Epithelial cell of esophagus (primary cell): ENCODE measurements around the gene TNFRSF14.

Experiments used
- DNase-seq: peaks from one replicate; pipeline ENCODE4 v3.0.0; 2010; ENCODE audit warnings: low read depth
- H3K4me3 ChIP-seq: 2 replicates; pipeline ENCODE4 v1.5.1; 2011; ENCODE audit warnings: mild to moderate bottlenecking, low read length, control low read depth
- TF ChIP-seq, protein P1 (sequence below): IDR thresholded peaks from 2 replicates; pipeline ENCODE4 v1.5.1; 2011; ENCODE audit warnings: low read depth, mild to moderate bottlenecking, low read length, control low read depth, inconsistent platforms; ENCODE audit not compliant: insufficient read depth; ENCODE audit errors: missing control alignments

Gene TNFRSF14

DNA sequence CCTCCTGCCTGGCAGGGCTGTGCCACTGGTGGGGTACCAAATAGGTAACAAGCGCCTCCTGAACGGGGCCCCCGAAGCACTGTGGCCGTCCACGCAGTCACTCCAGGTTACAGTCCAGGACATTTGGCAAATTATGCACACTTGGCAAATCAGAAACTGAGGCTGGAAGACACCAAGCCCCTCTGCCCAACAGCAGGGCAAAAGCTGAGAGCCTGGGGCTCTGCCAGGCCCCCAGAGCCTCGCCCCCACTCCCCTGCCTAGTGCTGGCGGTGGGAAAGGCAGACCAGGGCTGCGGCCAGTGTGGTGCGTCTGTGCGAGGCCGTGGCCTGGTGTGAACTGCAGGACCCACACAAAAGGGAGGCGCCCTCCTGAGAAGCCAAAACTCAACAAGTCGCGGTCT is 39.2 kb upstream of the TNFRSF14 start:
- no peak for DNase-seq
- H3K4me3 ChIP-seq = no peak overlapping the region
- TF ChIP-seq, protein P1, sequence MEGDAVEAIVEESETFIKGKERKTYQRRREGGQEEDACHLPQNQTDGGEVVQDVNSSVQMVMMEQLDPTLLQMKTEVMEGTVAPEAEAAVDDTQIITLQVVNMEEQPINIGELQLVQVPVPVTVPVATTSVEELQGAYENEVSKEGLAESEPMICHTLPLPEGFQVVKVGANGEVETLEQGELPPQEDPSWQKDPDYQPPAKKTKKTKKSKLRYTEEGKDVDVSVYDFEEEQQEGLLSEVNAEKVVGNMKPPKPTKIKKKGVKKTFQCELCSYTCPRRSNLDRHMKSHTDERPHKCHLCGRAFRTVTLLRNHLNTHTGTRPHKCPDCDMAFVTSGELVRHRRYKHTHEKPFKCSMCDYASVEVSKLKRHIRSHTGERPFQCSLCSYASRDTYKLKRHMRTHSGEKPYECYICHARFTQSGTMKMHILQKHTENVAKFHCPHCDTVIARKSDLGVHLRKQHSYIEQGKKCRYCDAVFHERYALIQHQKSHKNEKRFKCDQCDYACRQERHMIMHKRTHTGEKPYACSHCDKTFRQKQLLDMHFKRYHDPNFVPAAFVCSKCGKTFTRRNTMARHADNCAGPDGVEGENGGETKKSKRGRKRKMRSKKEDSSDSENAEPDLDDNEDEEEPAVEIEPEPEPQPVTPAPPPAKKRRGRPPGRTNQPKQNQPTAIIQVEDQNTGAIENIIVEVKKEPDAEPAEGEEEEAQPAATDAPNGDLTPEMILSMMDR = no peak

DNA sequence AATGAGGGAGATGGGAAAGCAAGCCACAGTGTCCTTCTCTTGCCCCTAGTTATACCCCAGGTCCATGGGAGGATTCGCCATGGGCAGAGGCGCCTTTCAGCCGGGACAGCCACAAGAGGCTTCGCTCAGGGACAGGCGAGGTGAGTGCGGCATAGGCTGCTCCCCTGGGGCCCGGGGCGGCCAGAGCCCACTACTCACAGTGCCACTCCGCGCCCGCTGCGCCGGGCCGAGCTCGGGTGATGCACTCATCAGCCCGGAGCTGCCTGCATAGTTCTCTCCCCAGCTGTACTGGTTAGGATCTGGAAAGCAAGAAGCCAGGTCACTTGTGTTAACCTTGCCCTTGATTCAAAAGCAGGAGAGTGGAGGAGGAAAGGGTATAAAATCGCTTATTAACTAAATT is 38.2 kb upstream of the TNFRSF14 start:
- TF ChIP-seq, protein P1 = no peak
- DNase-seq = no peak
- no peak overlapping the region for H3K4me3 ChIP-seq

DNA sequence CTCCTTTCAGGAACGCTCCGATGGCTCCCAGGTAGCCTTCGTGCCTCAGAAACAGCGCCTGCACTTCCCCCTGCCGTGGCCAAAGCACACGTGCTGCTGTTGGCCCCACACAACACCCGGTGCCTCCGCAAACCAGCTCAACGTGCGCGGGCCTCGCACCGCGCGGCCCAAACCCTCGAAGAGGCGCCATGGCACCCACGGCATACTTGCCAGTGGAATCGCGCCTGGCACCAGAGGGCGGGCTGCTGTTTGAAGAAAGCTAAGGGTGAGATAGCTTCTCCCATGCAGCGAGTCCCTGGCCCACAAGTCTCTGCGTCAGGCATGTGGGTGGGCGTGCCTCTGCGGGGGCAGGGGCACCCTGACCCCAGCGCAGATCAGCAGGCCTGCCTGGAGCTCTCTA is 37.6 kb upstream of the TNFRSF14 start:
- no peak for DNase-seq
- TF ChIP-seq, protein P1 = no peak
- H3K4me3 ChIP-seq = no peak overlapping the region

GRCh38 chr1:2519029-2519685 is 37.0 kb upstream of the TNFRSF14 start:
- no peak for DNase-seq
- TF ChIP-seq, protein P1 = no peak
- no peak overlapping the region for H3K4me3 ChIP-seq

- no peak overlapping the region for H3K4me3 ChIP-seq
- no peak for DNase-seq
- TF ChIP-seq, protein P1 = no peak
Measured at GRCh38 chr1:2519729-2520128, 36.4 kb upstream of the TNFRSF14 start.

DNA sequence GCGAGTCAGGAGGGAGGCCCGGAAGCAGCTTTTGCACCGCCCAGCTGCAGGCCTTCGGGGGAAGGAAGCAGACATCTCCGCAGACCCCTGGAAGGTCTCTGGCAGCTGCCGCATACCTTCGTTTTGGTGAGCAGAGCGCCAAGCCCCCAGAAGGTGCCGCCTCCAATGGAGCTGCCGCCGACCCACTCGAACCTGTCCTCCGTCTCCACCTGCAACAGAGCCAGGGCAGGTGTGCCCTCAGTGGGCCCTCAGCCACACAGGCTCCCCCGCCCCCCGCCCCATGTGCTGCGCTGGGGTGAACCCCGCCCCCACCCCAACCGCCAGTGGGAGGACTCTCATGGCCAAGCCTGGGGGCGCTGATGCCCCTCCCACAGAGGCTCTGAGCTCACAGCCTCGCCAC is 36.0 kb upstream of the TNFRSF14 start:
- H3K4me3 ChIP-seq = no peak overlapping the region
- TF ChIP-seq, protein P1 = no peak
- no peak for DNase-seq

DNA sequence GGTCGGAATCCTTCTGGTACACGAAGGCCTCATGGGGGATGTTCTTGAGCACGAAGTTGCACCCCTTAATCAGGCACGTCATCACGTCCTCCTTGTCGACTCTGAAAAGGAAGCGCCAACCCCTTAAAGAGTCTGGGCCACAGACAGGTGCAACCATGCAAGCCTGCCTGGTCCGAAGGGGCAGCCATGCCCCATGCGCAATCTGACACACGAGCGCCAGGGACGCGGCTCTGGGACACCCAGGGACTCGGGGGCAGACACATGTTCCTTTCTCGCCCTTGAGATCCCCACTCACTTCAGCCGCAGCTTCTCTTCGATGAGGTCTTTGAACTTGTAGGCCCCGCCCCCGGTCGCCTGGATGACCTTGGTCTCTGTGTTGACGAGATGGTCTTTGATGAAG is 35.4 kb upstream of the TNFRSF14 start:
- H3K4me3 ChIP-seq = no peak overlapping the region
- TF ChIP-seq, protein P1 = no peak
- DNase-seq = no peak
